OCI-M2 (cell line): Measurements from ENCODE around the gene GOLGA1.
"Not testable (repeated sequence)": the region's sequence is repeated elsewhere in the genome, so short reads cannot be mapped to it uniquely, and the experiment has no call there.

Experiments used
- DNase-seq: peaks from one replicate; lab custom pipeline; 2025; ENCODE audit not compliant: unreplicated experiment; lab: John Stamatoyannopoulos, UW

The GOLGA1 gene

GRCh38 chr9:124941679-124942561 lies 1.0 kb upstream of the GOLGA1 start:
- DNase-seq, result no peak

GRCh38 chr9:124940521-124940893 lies 376 bp downstream of the GOLGA1 start:
- no peak for DNase-seq

GRCh38 chr9:124939944-124940343 lies 939 bp downstream of the GOLGA1 start:
- DNase-seq, result no peak

GRCh38 chr9:124934290-124934689 lies 6.6 kb downstream of the GOLGA1 start:
- no peak for DNase-seq

- no peak for DNase-seq
These were observed 8.6 kb downstream of the GOLGA1 start for GRCh38 chr9:124932333-124932732.

- no peak for DNase-seq
These were observed 11.4 kb downstream of the GOLGA1 start for GRCh38 chr9:124929464-124929863.

GRCh38 chr9:124928116-124928515 lies 12.8 kb downstream of the GOLGA1 start:
- DNase-seq, result no peak

GRCh38 chr9:124920394-124920793 lies 20.5 kb downstream of the GOLGA1 start:
- not testable (repeated sequence) for DNase-seq

- no peak for DNase-seq
These were observed 26.0 kb downstream of the GOLGA1 start for GRCh38 chr9:124914753-124915405.

GRCh38 chr9:124913378-124913777 lies 27.5 kb downstream of the GOLGA1 start:
- no peak for DNase-seq

GRCh38 chr9:124911766-124912165 lies 29.1 kb downstream of the GOLGA1 start:
- no peak for DNase-seq

- no peak for DNase-seq
These were observed 32.8 kb downstream of the GOLGA1 start for GRCh38 chr9:124908098-124908497.

GRCh38 chr9:124906966-124907365 lies 33.9 kb downstream of the GOLGA1 start:
- DNase-seq, result no peak

- DNase-seq, result no peak
These were observed 41.0 kb downstream of the GOLGA1 start for GRCh38 chr9:124899845-124900244.

GRCh38 chr9:124897570-124898460 lies 43.1 kb downstream of the GOLGA1 start:
- no peak for DNase-seq

GRCh38 chr9:124894741-124895170 lies 46.1 kb downstream of the GOLGA1 start:
- DNase-seq, result no peak

- DNase-seq, result no peak
These were observed 46.7 kb downstream of the GOLGA1 start for GRCh38 chr9:124894035-124894740.

- DNase-seq, result no peak
These were observed 50.7 kb downstream of the GOLGA1 start for GRCh38 chr9:124890179-124890578.

GRCh38 chr9:124889006-124889405 lies 51.9 kb downstream of the GOLGA1 start:
- DNase-seq, result no peak

- no peak for DNase-seq
These were observed 53.1 kb downstream of the GOLGA1 start for GRCh38 chr9:124887832-124888231.
